ENCODE results near the gene ASTN2.

ASTN2 gene

GRCh38 chr9:116377179-116377798 lies 1037.6 kb downstream of the ASTN2 start:
- DNase-seq (ENCODE audit: low read depth in 2 of 3, low spot score in 1 of 3), result no peak
